ENCODE results near the gene HOXB2.
"Not testable (repeated sequence)": the region's sequence is repeated elsewhere in the genome, so short reads cannot be mapped to it uniquely, and the experiment has no call there.

Gene HOXB2

DNA sequence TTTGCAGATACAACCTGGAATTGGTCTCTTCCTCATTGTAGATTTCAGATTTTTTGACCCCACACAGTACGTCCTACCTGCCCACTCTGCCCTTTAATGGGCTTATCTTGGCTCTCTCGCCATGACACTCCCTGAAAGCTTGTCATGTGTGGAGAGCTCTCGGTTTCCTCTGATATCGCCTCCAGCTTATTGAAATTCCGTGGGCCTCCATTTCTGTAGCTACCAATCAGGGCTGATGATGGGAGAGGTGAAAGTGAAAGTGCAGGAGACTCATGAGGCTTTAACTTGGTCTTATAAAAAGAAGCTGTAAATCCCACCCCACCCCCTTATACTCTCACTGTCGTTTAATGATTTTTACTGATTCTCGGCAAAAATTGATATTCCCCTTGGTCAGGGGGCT, 31.8 kb downstream of the HOXB2 start:
- peak; percentile 31 for DNase-seq

DNA sequence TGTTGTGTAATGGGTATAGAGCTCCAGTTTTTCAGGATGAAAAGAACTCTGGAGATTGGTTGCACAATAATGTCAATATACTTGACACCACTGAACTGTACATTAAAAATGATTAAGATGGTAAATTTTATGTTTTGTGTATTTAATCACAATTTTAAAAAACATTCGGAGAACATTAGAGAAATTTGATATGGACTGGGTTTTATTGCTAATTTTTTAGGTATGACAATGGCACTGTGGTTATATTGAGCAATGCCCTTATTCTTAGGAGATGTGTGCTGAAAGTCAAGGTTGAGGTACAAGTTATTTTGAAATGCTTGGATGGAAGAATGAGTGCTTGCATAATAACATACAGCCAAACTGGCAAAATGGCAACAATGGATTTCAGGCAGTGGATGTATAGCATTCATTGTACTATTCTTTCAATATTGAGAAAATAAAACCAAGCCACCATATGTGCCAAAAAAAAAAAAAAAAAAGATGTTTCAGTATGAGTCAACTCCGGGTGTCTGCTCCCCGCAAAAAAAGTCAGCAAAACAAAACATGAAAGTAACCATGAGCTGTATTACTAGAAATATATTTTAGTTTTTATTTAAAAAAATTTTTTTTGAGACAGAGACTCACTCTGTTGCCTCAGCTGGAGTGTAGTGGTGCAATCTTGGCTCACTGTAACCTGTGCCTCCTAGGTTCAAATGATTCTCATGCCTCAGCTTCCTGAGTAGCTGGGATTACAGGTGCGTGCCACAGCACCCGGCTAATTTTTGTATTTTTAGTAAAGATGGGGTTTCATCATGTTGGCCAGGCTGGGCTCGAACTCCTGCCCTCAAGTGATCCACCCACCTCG, 33.9 kb downstream of the HOXB2 start:
- DNase-seq = peak; percentile 39

GRCh38 chr17:48510381-48510760, 34.5 kb downstream of the HOXB2 start:
- DNase-seq = no peak

DNA sequence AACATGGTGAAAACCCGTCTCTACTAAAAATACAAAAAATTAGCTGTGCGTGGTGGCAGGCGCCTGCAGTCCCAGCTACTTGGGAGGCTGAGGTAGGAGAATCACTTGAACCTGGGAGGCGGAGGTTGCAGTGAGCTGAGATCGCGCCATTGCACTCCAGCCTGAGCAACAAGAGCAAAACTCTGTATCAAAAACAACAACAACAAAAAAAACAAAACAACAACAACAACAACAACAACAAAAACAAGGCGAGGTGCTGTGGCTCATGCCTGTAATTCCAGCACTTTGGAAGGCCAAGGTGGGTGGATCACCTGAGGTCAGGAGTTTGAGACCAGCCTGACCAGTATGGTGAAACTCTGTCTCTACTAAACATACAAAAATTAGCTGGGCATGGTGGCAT, 35.2 kb downstream of the HOXB2 start:
- not testable (repeated sequence) for DNase-seq

DNA sequence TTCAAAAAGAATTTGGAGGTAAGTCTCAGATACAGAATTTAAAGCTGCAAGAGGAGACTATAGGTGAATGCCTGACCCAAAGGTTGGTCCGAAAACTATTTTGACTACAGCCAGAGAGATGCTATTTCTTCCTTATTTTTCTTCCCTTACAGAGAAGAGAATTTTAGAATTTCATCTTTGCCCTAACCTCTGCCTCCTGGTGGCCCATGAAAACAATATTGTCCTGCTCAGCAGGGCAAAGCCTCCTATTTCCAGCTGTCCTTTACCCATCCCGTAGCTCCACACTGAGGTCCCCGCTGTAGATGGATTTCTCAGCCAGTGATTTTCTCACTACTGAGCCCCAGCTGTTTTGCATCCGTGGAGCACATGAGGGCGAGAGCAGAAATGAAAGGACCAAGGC, 38.7 kb downstream of the HOXB2 start:
- no peak for DNase-seq

- DNase-seq = peak; percentile 46
Measured at GRCh38 chr17:48505788-48506187, 39.1 kb downstream of the HOXB2 start.

- no peak for DNase-seq
Measured at GRCh38 chr17:48504953-48505352, 40.0 kb downstream of the HOXB2 start.

GRCh38 chr17:48503747-48504146, 41.2 kb downstream of the HOXB2 start:
- DNase-seq = no peak

DNA sequence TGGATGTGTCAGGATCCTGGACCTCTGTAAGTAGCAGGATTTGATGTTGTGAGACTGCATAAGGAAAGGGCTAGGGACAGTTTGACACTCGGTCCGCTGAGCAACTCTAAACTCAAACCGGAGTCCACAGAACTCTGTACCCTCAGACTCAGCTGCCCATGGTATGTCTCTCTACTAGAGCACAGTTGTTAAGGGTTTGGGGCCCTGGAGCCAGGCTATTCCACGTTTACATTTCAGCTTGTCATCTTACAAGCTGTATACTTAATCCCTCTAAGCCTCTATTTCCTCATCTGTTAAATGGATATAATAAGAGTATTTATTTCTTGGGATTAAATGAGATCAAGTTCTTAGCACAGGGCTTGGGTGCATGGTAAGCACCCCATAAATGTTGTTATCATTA, 42.0 kb downstream of the HOXB2 start:
- DNase-seq = no peak

GRCh38 chr17:48502312-48502711, 42.6 kb downstream of the HOXB2 start:
- DNase-seq = no peak

DNA sequence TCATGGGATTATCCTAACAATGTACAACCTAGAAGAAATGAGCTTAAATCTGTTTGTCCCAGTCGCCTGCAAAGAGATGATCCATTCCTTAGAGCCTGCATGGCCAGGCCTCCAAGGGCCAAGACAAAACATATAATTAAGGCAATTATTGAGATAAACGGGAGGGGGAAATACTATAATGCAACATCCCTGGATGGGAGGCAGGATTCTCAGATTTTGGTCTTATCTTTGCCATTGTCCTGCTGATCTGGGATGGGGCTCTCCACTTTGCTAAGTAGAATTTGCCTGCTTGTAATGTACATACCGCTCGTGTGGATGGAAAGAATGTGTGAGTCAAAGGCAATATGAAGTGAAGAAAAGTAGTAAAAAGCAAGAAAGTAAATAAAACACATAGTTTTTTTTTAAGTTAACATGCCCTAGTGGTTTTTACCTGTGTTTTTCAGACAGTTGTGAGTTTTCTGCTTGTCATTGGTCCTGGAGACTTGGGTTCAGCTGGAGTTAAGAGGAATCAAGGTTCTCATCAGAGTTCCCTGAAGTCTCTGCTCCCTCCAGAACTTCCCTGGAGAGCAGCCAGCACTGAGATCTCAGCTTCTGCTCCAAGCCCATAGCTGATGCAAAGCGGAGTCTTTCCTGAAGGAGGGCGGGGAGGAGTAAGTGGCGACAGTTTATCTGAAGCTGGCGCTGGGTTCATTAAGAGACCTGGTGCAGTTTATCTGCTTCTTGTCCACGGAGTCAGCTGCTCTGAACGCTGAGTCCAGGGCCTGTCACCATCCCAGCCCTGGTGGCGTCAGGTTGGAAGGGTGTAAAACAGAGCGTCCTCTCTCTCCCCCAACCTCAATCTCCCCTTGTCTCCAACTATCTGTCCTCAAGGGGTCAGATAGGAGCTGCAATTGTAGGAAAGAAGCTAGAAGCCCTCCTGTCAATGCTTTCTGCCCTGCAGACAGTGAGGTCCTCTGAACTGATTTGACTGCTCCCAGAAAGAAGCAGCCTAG, 44.2 kb downstream of the HOXB2 start:
- DNase-seq = no peak

DNA sequence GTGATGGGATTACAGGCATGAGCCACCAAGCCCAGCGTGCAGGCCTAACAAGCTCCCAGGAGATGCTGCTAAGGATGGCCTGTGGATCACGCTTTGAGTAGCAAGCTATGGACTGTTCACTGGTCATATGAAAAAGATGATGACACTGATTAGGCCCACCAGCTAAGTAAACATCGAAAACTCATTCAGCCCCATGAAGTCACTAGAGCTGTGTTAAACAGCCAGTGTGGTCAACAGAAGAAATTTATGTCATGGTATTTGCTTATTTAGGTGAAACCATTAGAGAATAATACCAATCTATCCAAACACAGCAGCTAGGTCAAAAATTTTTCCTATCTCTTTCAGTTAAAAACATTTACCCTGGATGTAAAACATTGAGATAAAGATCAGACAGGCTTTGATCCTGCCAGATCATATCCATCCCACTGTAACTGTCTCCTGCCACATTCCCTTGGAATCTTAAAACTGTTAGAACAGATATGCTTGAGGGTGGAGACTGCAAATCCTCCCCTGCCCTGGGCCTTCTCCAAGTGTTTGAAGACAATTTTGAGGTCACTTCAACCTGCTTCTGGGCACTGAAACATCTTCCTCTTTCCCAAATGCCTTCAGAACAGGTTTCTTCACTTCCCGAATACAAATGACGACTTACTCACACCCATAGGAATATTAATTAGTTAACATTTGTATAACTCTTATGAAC, 45.0 kb downstream of the HOXB2 start:
- no peak for DNase-seq

DNA sequence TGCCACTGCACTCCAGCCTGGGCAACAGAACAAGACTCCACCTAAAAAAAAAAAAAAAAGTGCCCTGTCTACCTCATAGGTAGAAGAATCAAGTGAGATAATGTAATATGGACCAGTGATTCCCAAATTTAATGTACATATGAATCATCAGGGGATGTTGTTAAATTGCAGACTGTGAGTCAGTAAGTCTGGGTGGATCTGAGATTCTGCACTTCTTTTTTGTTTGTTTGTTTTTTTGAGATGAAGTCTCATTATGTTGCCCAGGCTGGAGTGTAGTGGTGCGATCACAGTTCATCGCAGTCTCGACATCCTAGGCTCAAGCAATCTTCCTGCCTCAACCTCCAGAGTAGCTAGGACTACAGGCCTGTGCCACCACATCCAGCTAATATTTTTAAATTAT, 45.7 kb downstream of the HOXB2 start:
- DNase-seq = no peak

GRCh38 chr17:48498164-48498850, 46.6 kb downstream of the HOXB2 start:
- no peak for DNase-seq

- DNase-seq = no peak
Measured at GRCh38 chr17:48497103-48497502, 47.8 kb downstream of the HOXB2 start.

DNA sequence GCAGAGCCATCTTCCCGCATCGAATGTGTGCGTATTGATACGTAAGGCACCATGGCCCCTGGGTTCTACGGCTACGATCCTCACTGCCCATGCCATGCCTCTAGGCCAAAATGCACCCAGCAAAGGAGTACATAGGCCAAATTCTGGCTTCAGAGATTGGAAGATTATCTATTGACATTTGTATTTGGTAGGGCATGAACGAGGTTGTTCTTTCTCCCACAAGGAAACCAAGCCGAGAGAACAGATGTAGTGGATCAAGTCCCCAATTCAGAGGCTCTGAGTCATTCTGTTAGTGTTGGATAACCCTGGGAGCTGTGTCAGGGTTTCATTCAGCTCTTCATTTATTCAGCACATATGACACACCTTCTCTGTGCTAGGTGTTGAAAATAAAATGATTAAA, 50.6 kb downstream of the HOXB2 start:
- no peak for DNase-seq

Measured in stimulated activated CD4-positive, alpha-beta T cell treated with anti-CD3 and anti-CD28 coated beads, Interleukin-4, amount 100 ng/mL, for 24 hours (primary cell).